Measurements from ENCODE around the gene LEMD2. TPM values are rescaled to one million over a fixed set of nuclear protein-coding genes. Genes with fewer than 3 reads are reported as not detected.

The LEMD2 gene
- polyA plus RNA-seq, 1 of the 3 experiments (the other 2 are of a cell fraction), result 56.5 TPM

- Histone ChIP-seq H3K36me3 (replicated peaks in 1 of 2; ENCODE audit: control insufficient read depth in 1 of 2, insufficient read depth in 2 of 2, low read length in 1 of 2) (no peaks in the 10 kb centered on the region), H3K9me2 (no peaks in the 10 kb centered on the region), H3K9ac (no peak overlapping the region), H3K27me3 (ENCODE audit: insufficient read depth) (peaks cover 57% of the 10 kb centered on the region), H2AFZ (ENCODE audit: low read depth) (no peak overlapping the region), H4K20me1 (ENCODE audit: insufficient read depth) (no peaks in the 10 kb centered on the region), H3K79me2 (ENCODE audit: insufficient read depth) (no peaks in the 10 kb centered on the region), H3K4me2 (no peak overlapping the region), H3K27ac (ENCODE audit: low read depth in 2 of 2, low read length in 1 of 2) (no peak overlapping the region), H3K4me3 (ENCODE audit: low read depth in 2 of 2, low read length in 1 of 2) (no peak overlapping the region), H3F3A (replicated peaks; ENCODE audit: insufficient read depth) (no peaks in the 10 kb centered on the region), H3K4me1 (ENCODE audit: control insufficient read depth in 1 of 2, insufficient read depth in 2 of 2, low read depth in 1 of 2, low read length in 1 of 2) (no peaks in the 10 kb centered on the region; a peak in 1 of 4 replicates), H3K9me3 (no peaks in the 10 kb centered on the region)
- no peak for TF ChIP-seq NRF1 (IDR thresholded peaks at IDR 0.05; ENCODE audit: low read depth, low read length)
- no peak for TF ChIP-seq MXI1 (IDR thresholded peaks at IDR 0.05; ENCODE audit: low read depth, low read length)
- TF ChIP-seq SMC3 (IDR thresholded peaks at IDR 0.05; ENCODE audit: low read depth, low read length), result no peak
- TF ChIP-seq CTCF (IDR thresholded peaks at IDR 0.05), result no peak
- no peak for TF ChIP-seq REST (IDR thresholded peaks at IDR 0.05; ENCODE audit: low read depth, low read length)
- TF ChIP-seq FOXM1 (IDR thresholded peaks at IDR 0.05; ENCODE audit: low read depth), result no peak
- TF ChIP-seq NFIC (IDR thresholded peaks at IDR 0.05; ENCODE audit: borderline replicate concordance), result no peak
- no peak for TF ChIP-seq GATA2 (CRISPR knock-in tag; IDR thresholded peaks at IDR 0.05)
- no peak for TF ChIP-seq PBX3 (IDR thresholded peaks at IDR 0.05)
- TF ChIP-seq TAF1 (IDR thresholded peaks at IDR 0.05; ENCODE audit: borderline replicate concordance, low read depth, low read length), result no peak
- no peak for TF ChIP-seq TEAD4 (IDR thresholded peaks at IDR 0.05; ENCODE audit: borderline replicate concordance, insufficient read depth)
- no peak for TF ChIP-seq ZBTB33 (IDR thresholded peaks at IDR 0.05; ENCODE audit: borderline replicate concordance, low read depth)
- TF ChIP-seq SIN3A (IDR thresholded peaks at IDR 0.05; ENCODE audit: borderline replicate concordance, low read depth, low read length), result no peak
- TF ChIP-seq MAX (IDR thresholded peaks at IDR 0.05; ENCODE audit: low read depth), result no peak
- no peak for TF ChIP-seq CHD2 (IDR thresholded peaks at IDR 0.05; ENCODE audit: low read length, partially characterized antibody)
- TF ChIP-seq POLR2AphosphoS5 (IDR thresholded peaks at IDR 0.05; ENCODE audit: low read depth, low read length), result no peak
- no peak for TF ChIP-seq GABPA (IDR thresholded peaks at IDR 0.05; ENCODE audit: low read depth)
- TF ChIP-seq RXRA (IDR thresholded peaks at IDR 0.05; ENCODE audit: borderline replicate concordance, low read depth), result no peak
- no peak for TF ChIP-seq FOXJ3 (CRISPR knock-in tag; IDR thresholded peaks at IDR 0.05)
- WGBS (ENCODE audit: low lambda C conversion rate), result 86% methylated on average over 14 of the region's 15 CpGs
- POLR2A ChIA-PET, result no interaction called here
- no peak for DNase-seq
- CTCF ChIA-PET, result interaction anchor here (1.4 to 8.2 kb wide), 4 partner anchors 12 to 41 kb away, joined by 3 to 59 read pairs (median 6); partner anchors contain the start of gene UQCC2
Measured at GRCh38 chr6:33726696-33727095, 62.2 kb downstream of the LEMD2 start.
